Mucosa of stomach (tissue), 1 donor: ENCODE measurements around the gene LGALS7.
A peak's percentile ranks its signal among the peaks of the same experiment; 100 is the strongest.

Source experiments
- H3K27me3 ChIP-seq: one replicate; pipeline ENCODE4 v1.7.0; 2013; ENCODE audit warnings: mild to moderate bottlenecking, low read length; ENCODE audit not compliant: control insufficient read depth, insufficient read depth
- H3K36me3 ChIP-seq: one replicate; pipeline ENCODE4 v1.7.0; 2013; ENCODE audit warnings: low read length; ENCODE audit not compliant: control insufficient read depth, insufficient read depth
- H3K4me1 ChIP-seq: one replicate; pipeline ENCODE4 v1.7.0; 2013; ENCODE audit warnings: mild to moderate bottlenecking, low read length; ENCODE audit not compliant: control insufficient read depth, insufficient read depth
- H3K4me3 ChIP-seq: one replicate; pipeline ENCODE4 v1.7.0; 2013; ENCODE audit warnings: low read length
- H3K9ac ChIP-seq: one replicate; pipeline ENCODE4 v1.7.0; 2013; ENCODE audit warnings: mild to moderate bottlenecking, low read length, moderate library complexity
- H3K9me3 ChIP-seq: one replicate; pipeline ENCODE4 v1.7.0; 2013; ENCODE audit warnings: mild to moderate bottlenecking, low read length, moderate library complexity; ENCODE audit not compliant: control insufficient read depth
- donor health status: Pancreatic carcinoma.

LGALS7 gene

GRCh38 chr19:38725469-38726283 is 47.6 kb downstream of the LGALS7 start:
- Histone ChIP-seq H3K4me1 (peaks cover 31% of the 10 kb centered on the region), H3K4me3 (no peak overlapping the region), H3K36me3 (peaks cover 47% of the 10 kb centered on the region), H3K9ac (no peak overlapping the region), H3K9me3 (no peaks in the 10 kb centered on the region), H3K27me3 (no peaks in the 10 kb centered on the region)

GRCh38 chr19:38723990-38724854 is 49.1 kb downstream of the LGALS7 start:
- peaks cover 55% of the 10 kb centered on the region for H3K36me3 ChIP-seq
- no peak overlapping the region for H3K9ac ChIP-seq
- no peak overlapping the region for H3K4me3 ChIP-seq
- no peaks in the 10 kb centered on the region for H3K9me3 ChIP-seq
- no peaks in the 10 kb centered on the region for H3K27me3 ChIP-seq
- H3K4me1 ChIP-seq, result peaks cover 46% of the 10 kb centered on the region

- Histone ChIP-seq H3K9ac (peak overlapping the region; percentile 66), H3K36me3 (peaks cover 60% of the 10 kb centered on the region), H3K9me3 (no peaks in the 10 kb centered on the region), H3K4me1 (peaks cover 52% of the 10 kb centered on the region), H3K27me3 (no peaks in the 10 kb centered on the region), H3K4me3 (no peak overlapping the region)
Measured at GRCh38 chr19:38723606-38723965, 49.7 kb downstream of the LGALS7 start.

- peak overlapping the region; percentile 66 for H3K9ac ChIP-seq
Measured at GRCh38 chr19:38722947-38723605, 50.2 kb downstream of the LGALS7 start.

GRCh38 chr19:38721979-38722773 is 51.1 kb downstream of the LGALS7 start:
- Histone ChIP-seq H3K4me1 (peaks cover 56% of the 10 kb centered on the region), H3K9ac (peak overlapping the region; percentile 66), H3K36me3 (peaks cover 65% of the 10 kb centered on the region)

More at GRCh38 chr19:38722947-38723605, 50.2 kb downstream of the LGALS7 start:
- Histone ChIP-seq H3K27me3 (no peaks in the 10 kb centered on the region), H3K36me3 (peaks cover 63% of the 10 kb centered on the region), H3K4me3 (no peak overlapping the region), H3K9me3 (no peaks in the 10 kb centered on the region), H3K4me1 (peaks cover 56% of the 10 kb centered on the region)

GRCh38 chr19:38721496-38721895 is 51.8 kb downstream of the LGALS7 start:
- H3K4me1 ChIP-seq, result peaks cover 56% of the 10 kb centered on the region
- no peaks in the 10 kb centered on the region for H3K9me3 ChIP-seq
- H3K27me3 ChIP-seq, result no peaks in the 10 kb centered on the region
- H3K36me3 ChIP-seq, result peaks cover 62% of the 10 kb centered on the region
- H3K4me3 ChIP-seq, result no peak overlapping the region
- H3K9ac ChIP-seq, result peak overlapping the region; percentile 66

More at GRCh38 chr19:38721979-38722773, 51.1 kb downstream of the LGALS7 start:
- H3K9me3 ChIP-seq, result no peaks in the 10 kb centered on the region
- no peaks in the 10 kb centered on the region for H3K27me3 ChIP-seq
- no peak overlapping the region for H3K4me3 ChIP-seq
